Measurements from ENCODE around the gene CALB2.

DNA sequence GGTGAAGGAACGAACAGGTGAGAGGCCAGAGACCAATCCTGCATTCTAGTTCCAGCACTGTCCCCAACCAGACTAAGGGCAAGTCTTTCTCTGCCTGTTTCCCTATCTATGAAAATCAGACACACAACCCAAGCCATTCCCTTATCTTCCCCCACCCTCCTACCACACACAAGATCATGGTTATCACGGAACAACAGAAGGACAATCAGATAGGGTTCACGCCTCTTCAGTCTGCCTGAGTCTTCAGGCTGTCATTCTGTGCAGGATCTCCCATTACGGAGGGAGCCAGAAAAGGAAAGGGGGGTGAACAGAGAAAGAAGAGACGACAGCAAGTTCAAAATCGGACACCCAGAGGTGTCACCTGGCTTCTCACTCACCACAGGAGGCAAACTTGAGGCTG, 72.2 kb downstream of the CALB2 start:
- TF ChIP-seq TAF1 (IDR thresholded peaks at IDR 0.05; ENCODE audit: low read depth, low read length) (no peak), POLR2AphosphoS5 (IDR thresholded peaks at IDR 0.05; ENCODE audit: low read depth, low read length) (no peak), POLR2A (IDR thresholded peaks at IDR 0.05; ENCODE audit: low read depth, low read length) (no peak), PAX5 (IDR thresholded peaks at IDR 0.05; ENCODE audit: insufficient read depth, low read length, severe bottlenecking) (no peak)

Data from GM12891 (cell line).